Muscle of arm (tissue), 12 donors: ENCODE data around the gene CACNB1. TPM values are rescaled to one million over a fixed set of nuclear protein-coding genes. Genes with fewer than 3 reads are reported as not detected.
A peak's percentile ranks its signal among the peaks of the same experiment; 100 is the strongest.

Experiments
- DNase-seq: peaks from one replicate; pipeline ENCODE4 v3.0.0-alpha.2; 2013
- polyA plus RNA-seq, 12 donors: library from polyadenylated mRNA; unstranded; fragments of 120-200 nt; gene quantifications; one replicate each; pipeline ENCODE4 v1.2.1, GENCODE V29; 2013; ENCODE audit not compliant: insufficient read length in 12 of 12

CACNB1 gene
- polyA plus RNA-seq, 12 donors = 97.2 to 262 (median 162) TPM; not detected in 1

- peak; percentile 96 for DNase-seq
Observed at GRCh38 chr17:39153599-39154051, 43.8 kb downstream of the CACNB1 start.

- DNase-seq = no peak
Observed at GRCh38 chr17:39151943-39152818, 45.3 kb downstream of the CACNB1 start.

GRCh38 chr17:39151150-39151942, 46.1 kb downstream of the CACNB1 start, which contains the start of gene PLXDC1:
TSS of gene PLXDC1 (minus strand) at chr17:39151637. CDS start at chr17:39151437, 200 bp downstream.
- DNase-seq = no peak

- no peak for DNase-seq
Observed at GRCh38 chr17:39150795-39151149, 46.7 kb downstream of the CACNB1 start.

GRCh38 chr17:39150104-39150634, 47.3 kb downstream of the CACNB1 start:
- no peak for DNase-seq

GRCh38 chr17:39147221-39148185, 50.0 kb downstream of the CACNB1 start:
- DNase-seq = peak; percentile 57

- no peak for DNase-seq
Observed at GRCh38 chr17:39146273-39146672, 51.2 kb downstream of the CACNB1 start.

- DNase-seq = no peak
Observed at GRCh38 chr17:39145143-39145542, 52.3 kb downstream of the CACNB1 start.

- DNase-seq = peak; percentile 97
Observed at GRCh38 chr17:39144416-39144840, 53.0 kb downstream of the CACNB1 start.

- peak; percentile 87 for DNase-seq
Observed at GRCh38 chr17:39143552-39144093, 53.8 kb downstream of the CACNB1 start.

- DNase-seq = no peak
Observed at GRCh38 chr17:39141915-39142664, 55.4 kb downstream of the CACNB1 start.

- no peak for DNase-seq
Observed at GRCh38 chr17:39141294-39141693, 56.2 kb downstream of the CACNB1 start.

- no peak for DNase-seq
Observed at GRCh38 chr17:39139561-39139960, 57.9 kb downstream of the CACNB1 start.

- no peak for DNase-seq
Observed at GRCh38 chr17:39139161-39139511, 58.3 kb downstream of the CACNB1 start.

GRCh38 chr17:39138431-39139160, 58.9 kb downstream of the CACNB1 start:
- no peak for DNase-seq

GRCh38 chr17:39134878-39135277, 62.6 kb downstream of the CACNB1 start:
- DNase-seq = no peak

GRCh38 chr17:39132192-39132610, 65.3 kb downstream of the CACNB1 start:
- no peak for DNase-seq

GRCh38 chr17:39131616-39132015, 65.9 kb downstream of the CACNB1 start:
- no peak for DNase-seq

GRCh38 chr17:39130205-39130604, 67.3 kb downstream of the CACNB1 start:
- DNase-seq = no peak
